SH-SY5Y (cell line): ENCODE data around the gene TMEM101.

Experiments
- GATA2 ChIP-seq: IDR thresholded peaks from 2 replicates; pipeline ENCODE4 v1.6.1; 2011; ENCODE audit warnings: mild to moderate bottlenecking, low read depth, low read length
- GATA3 ChIP-seq: IDR thresholded peaks from 2 replicates; pipeline ENCODE4 v1.6.1; 2011; ENCODE audit warnings: low read depth, mild to moderate bottlenecking, low read length, moderate library complexity

Gene TMEM101

DNA sequence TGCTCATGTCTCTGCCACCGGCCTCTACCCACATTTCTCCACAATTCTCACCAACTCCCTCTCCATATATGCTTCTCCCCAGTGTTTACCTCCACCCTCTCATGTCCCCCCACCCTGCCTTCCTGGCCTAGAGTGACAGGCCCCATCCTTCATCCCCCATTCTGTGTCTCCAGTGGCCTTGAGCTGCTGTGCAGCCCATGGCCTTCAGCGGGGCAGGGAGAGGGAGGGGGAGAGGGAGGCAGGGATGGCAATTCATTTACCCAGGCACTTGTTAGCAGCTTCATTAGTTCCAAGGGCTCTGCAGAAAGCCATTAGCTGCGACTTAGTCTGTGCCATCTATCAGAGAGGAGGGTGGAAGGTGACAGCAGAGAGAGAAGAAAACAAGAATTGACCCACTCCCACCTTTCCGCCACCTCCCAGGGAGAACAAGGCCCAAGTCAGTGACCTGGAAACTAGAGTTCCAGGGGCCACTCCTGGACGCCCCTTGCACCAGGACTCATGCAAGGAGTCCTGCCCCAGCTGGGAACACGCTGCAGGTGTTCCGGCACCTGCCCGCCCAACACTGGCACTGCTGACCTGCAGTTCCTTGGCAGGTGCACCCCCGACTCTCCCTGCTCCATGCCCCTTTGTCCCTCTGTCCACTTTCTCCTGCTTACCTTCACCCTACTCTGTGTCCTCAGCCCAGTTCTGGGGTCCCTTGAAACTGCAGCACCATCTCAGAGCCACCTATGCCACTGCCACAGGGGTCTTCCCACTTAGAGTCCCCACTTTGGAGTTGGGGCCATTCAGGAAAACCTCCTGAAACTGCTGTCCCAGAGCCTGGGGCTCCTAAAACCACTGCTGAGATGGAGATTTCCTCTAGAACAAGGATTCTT lies 37.6 kb downstream of the TMEM101 start:
- TF ChIP-seq GATA2 (no peak), GATA3 (no peak)

DNA sequence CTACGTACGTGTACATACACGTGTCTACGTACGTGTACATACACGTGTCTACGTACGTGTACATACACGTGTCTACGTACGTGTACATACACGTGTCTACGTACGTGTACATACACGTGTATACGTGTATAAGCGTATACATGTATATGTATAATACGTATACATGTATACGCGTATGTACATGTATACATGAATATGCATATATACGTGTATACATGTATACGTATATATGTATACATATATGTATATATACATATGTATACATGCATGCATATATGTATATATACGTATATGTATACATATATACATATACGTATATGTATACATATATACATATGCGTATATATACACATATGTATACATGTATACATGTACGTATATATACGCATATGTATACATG lies 38.9 kb downstream of the TMEM101 start:
- TF ChIP-seq GATA2 (no peak), GATA3 (no peak)

DNA sequence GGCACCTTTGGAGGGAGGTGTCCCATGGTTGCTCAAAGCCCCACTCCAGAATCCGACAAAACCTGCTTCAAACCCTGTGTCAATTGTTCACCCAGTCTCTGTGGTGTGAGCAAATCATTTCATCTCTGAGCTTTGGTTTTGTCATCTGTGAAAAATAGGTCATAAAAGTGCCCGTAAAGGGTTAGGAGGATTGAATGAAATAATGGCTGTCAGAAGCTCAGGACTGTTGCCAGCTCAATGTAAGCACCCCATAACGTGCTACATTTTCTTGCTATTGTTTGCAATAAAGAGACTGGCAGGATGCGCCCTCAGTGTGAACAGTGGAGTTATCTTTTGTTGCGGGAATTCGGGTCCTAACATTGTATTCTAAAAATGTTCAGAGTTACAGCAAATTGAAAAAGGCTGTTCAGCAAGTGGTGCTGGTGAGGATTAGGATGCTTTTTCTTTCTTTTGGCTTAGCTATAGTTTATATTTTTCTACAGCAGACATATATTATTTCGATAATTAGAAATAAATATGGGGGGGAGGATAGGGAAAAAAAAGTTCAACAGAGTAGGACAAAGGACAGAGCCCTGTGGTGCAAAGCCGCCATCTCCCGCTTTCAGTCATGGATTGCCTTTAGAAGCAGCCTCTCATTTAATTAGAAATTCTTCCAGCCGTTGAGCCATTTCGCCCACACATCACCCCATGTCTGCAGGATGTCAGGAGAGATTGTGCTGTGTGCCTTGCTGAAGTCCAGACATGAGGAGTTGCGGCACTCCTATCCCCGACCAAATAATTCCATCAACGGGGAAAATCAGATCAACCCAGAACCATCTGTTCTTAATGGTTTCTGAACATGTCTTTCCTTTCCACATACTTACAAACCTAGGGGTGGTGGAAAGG lies 40.1 kb downstream of the TMEM101 start:
- TF ChIP-seq GATA3 (no peak), GATA2 (peak; percentile 36; the same call in 1 of the 2 replicates)

DNA sequence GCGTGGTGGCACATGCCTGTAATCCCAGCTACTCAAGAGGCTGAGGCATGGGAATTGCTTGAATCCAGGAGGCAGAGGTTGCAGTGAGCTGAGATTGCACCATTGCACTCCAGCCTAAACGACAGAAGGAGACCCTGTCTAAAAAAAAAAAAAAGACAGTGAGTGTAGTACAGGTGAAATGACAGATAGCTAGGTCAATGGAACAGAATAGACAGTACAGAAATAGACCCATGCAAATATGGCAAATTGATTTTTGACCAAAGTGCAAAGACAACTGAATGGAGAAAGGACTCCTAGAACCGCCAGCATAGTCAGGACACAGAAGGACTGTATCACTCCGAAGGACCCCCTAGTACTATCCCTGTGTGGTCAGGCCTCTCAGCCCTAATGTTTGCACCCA lies 44.4 kb downstream of the TMEM101 start:
- TF ChIP-seq GATA3 = no peak
- TF ChIP-seq GATA2 = no peak

DNA sequence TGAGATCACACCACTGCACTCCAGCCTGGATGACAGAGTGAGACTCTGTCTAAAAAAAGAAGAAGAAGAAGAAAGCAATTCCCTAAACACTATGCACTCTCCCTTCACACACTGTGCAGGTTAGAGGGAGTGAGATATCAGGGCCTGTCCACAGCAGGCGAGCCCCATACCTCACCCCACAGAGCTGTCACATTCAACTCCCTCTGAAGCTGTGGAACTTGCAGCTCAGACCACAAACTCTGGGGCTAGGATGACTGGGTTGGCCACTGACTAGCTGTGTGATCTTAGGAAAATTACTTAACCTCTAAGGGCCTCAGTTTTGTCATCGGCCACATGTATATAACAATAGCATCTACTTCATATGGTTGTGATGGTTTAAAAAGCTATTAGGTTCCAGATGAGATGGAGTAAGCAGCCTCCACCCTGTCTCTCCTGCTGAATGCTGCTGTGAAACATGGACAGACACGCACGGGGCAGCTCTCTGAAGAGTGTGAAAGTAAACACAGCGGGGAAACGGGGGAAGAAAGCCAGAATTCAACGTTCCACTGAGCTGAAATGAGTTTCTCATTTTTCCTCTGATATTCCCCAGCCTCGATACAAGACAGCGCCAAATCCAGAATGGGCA lies 47.4 kb downstream of the TMEM101 start:
- no peak for TF ChIP-seq GATA3
- no peak for TF ChIP-seq GATA2

DNA sequence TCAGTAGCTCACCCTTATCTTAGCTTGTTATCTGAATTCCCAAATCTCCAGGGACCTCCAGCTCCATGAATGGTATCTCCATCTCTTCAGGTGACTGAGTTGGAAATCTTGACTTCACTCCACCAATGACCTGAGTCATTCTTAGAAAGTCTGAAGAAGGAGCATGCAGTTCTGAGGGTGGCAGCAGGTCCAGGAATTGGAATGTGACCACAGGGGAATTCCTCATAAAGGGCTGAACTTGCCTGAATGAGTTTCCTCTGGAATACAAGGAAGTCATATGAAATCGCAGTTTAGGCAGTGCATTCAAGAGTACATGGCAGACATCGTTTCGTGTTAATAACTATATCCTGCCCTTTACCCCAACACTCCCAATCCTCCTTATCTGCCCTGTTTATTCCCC lies 48.5 kb downstream of the TMEM101 start:
- TF ChIP-seq GATA3 = no peak
- no peak for TF ChIP-seq GATA2

DNA sequence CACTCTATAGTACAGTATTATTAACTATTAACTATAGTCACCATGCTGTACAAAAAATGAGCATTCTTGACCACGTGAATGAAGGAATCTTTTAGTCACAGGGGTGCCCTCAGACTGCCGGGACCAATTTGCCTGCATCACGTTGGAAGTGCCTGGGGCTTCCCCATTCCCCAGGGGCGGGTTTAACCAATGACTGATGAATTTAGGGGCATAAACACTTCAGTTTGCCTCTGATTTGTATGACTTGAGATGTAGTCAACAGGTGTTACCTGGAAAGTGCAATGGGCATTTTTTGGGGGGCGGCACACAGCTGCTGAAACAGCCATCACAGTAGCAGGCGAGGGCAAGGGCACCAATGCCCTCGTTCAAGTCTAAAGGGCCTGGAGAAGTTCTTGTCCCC lies 52.3 kb downstream of the TMEM101 start:
- TF ChIP-seq GATA2 (no peak), GATA3 (no peak)

DNA sequence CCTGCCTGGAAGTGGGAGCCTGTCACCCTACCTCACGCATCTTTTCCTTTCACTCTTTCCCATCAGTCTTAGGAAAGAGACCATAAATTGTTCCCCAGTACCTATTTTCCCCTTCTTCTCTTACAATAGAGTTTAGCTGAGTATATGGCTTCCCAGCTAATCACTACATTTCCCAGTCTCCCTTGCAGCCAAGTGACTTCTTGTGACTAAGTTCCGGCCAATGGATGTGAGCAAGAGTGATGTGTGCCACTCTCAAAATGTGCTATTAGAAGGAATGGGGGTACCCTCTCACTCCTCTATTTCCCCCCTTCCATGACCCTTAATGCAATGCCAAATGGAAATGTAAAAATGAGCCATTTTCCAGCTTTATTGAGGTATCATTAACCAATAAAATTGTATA lies 52.8 kb downstream of the TMEM101 start:
- TF ChIP-seq GATA2 (no peak), GATA3 (no peak)
